ENCODE results near the gene STPG1. TPM values are rescaled to one million over a fixed set of nuclear protein-coding genes. Genes with fewer than 3 reads are reported as not detected.

STPG1 gene
- total RNA-seq, 6 donors from 2014 or later, result 5.5 to 20.1 (median 8.2) TPM

- WGBS, 2 donors, result 72 to 87% methylated on average over 2 to 4 of the region's 4 CpGs
- peaks cover 0 to 12% (median 7%) of the 10 kb centered on the region in 4 donors for H3K36me3 ChIP-seq
- no peak overlapping the region for H3K4me3 ChIP-seq
- H3K9me3 ChIP-seq, result no peaks in the 10 kb centered on the region
- DNase-seq, result no peak
- H3K27me3 ChIP-seq, result no peaks in the 10 kb centered on the region
- no peak overlapping the region for H3K27ac ChIP-seq
- peaks cover 0 to 10% (median 0%) of the 10 kb centered on the region in 4 donors for H3K4me1 ChIP-seq
- ATAC-seq (ENCODE audit: low FRiP score in 2 of 2), result peak in 1 of 2 donors; percentile 89
- TF ChIP-seq CTCF (IDR thresholded peaks at IDR 0.05), result no peak
- TF ChIP-seq POLR2A (IDR thresholded peaks at IDR 0.05), result no peak
- no peak for TF ChIP-seq EP300 (IDR thresholded peaks at IDR 0.05)
- TF ChIP-seq POLR2AphosphoS5 (IDR thresholded peaks at IDR 0.05), result no peak
Measured at GRCh38 chr1:24362982-24363614, 50.5 kb downstream of the STPG1 start.

DNA sequence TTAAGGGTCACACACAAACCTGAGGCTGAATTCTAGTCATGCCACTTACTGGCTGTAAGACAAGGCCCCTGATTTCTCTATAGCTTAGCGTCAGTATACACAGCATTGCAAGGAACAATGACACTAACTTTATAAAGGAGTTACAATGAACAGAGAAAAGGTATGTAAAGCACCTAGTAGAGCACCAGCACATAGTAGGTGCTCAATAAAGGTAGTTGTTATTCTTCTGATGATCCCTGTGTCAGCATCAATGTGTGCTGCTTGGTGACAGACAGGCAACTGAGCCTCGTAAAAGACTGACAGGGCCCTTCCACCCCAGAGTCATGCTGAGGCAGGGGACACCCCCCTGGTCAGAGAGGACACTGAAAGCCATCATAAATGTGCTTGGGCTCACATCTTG, 51.2 kb downstream of the STPG1 start:
- Histone ChIP-seq H3K36me3 (peaks cover 0 to 19% (median 10%) of the 10 kb centered on the region in 4 donors), H3K4me3 (no peak overlapping the region), H3K27ac (no peak overlapping the region), H3K4me1 (peaks cover 0 to 10% (median 0%) of the 10 kb centered on the region in 4 donors), H3K9me3 (no peaks in the 10 kb centered on the region), H3K27me3 (no peaks in the 10 kb centered on the region)
- WGBS, 2 donors, result 86 to 100% methylated on average over 2 of the region's 2 CpGs
- ATAC-seq (ENCODE audit: low FRiP score in 2 of 2) (no peak), DNase-seq (no peak)
- TF ChIP-seq EP300 (IDR thresholded peaks at IDR 0.05) (no peak), POLR2AphosphoS5 (IDR thresholded peaks at IDR 0.05) (no peak), CTCF (IDR thresholded peaks at IDR 0.05) (no peak), POLR2A (IDR thresholded peaks at IDR 0.05) (no peak)

- 97 to 100% methylated on average over 3 of the region's 3 CpGs for WGBS, 2 donors
- Histone ChIP-seq H3K27ac (no peak overlapping the region), H3K4me1 (peaks cover 0 to 10% (median 0%) of the 10 kb centered on the region in 4 donors), H3K36me3 (peaks cover 0 to 20% (median 11%) of the 10 kb centered on the region in 4 donors), H3K27me3 (no peaks in the 10 kb centered on the region), H3K9me3 (no peaks in the 10 kb centered on the region), H3K4me3 (no peak overlapping the region)
- no peak for DNase-seq
- TF ChIP-seq EP300 (IDR thresholded peaks at IDR 0.05), result no peak
- no peak for ATAC-seq (ENCODE audit: low FRiP score in 2 of 2)
Measured at GRCh38 chr1:24361811-24362210, 51.8 kb downstream of the STPG1 start.

GRCh38 chr1:24360681-24361080, 52.9 kb downstream of the STPG1 start:
- no peaks in the 10 kb centered on the region for H3K9me3 ChIP-seq
- 94 to 97% methylated on average over 10 of the region's 10 CpGs for WGBS, 2 donors
- no peak overlapping the region for H3K27ac ChIP-seq
- TF ChIP-seq POLR2A (IDR thresholded peaks at IDR 0.05), result no peak
- TF ChIP-seq POLR2AphosphoS5 (IDR thresholded peaks at IDR 0.05), result no peak
- TF ChIP-seq EP300 (IDR thresholded peaks at IDR 0.05), result no peak
- TF ChIP-seq CTCF (IDR thresholded peaks at IDR 0.05), result no peak
- DNase-seq (peak in 1 of 2 donors; percentile 69), ATAC-seq (ENCODE audit: low FRiP score in 2 of 2) (no peak)
- H3K27me3 ChIP-seq, result no peaks in the 10 kb centered on the region
- no peak overlapping the region for H3K4me3 ChIP-seq
- peaks cover 0 to 10% (median 0%) of the 10 kb centered on the region in 4 donors for H3K4me1 ChIP-seq
- H3K36me3 ChIP-seq, result peaks cover 0 to 20% (median 11%) of the 10 kb centered on the region in 4 donors

DNA sequence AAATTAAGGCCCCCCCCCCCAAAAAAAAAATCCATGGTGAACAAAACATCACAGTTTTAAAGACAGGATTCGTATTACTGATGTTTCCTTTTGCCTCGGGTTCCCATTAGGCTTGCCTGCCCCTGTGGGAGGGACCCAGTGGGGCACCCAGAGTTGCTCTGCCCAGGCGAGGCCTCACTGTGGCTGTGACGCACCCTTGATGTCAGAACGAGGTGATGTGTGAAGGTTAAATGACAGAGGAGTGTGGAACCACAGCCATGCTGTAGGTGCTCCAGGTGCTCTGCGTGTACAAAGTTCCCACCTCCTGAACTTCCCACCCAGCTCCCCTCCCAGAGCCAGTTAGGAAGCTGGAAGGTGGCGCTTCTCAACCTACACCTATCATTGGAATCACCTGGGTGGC, 56.5 kb downstream of the STPG1 start:
- TF ChIP-seq EP300 (IDR thresholded peaks at IDR 0.05), result no peak
- Histone ChIP-seq H3K27ac (no peak overlapping the region), H3K4me1 (no peaks in the 10 kb centered on the region), H3K4me3 (no peak overlapping the region), H3K9me3 (no peaks in the 10 kb centered on the region), H3K27me3 (no peaks in the 10 kb centered on the region), H3K36me3 (peaks cover 0 to 20% (median 11%) of the 10 kb centered on the region in 4 donors)
- 94 to 98% methylated on average over 3 to 7 of the region's 7 CpGs for WGBS, 2 donors
- DNase-seq (peak in 1 of 2 donors; percentile 51), ATAC-seq (ENCODE audit: low FRiP score in 2 of 2) (no peak)

GRCh38 chr1:24355466-24355865, 58.1 kb downstream of the STPG1 start:
- no peak for DNase-seq
- Histone ChIP-seq H3K36me3 (peaks cover 0 to 20% (median 11%) of the 10 kb centered on the region in 4 donors), H3K27ac (no peak overlapping the region), H3K9me3 (no peaks in the 10 kb centered on the region), H3K4me1 (no peaks in the 10 kb centered on the region), H3K4me3 (no peak overlapping the region), H3K27me3 (no peaks in the 10 kb centered on the region)
- 83 to 87% methylated on average over 3 of the region's 3 CpGs for WGBS, 2 donors
- no peak for TF ChIP-seq POLR2AphosphoS5 (IDR thresholded peaks at IDR 0.05)
- ATAC-seq (ENCODE audit: low FRiP score in 2 of 2), result no peak

Measured in upper lobe of left lung (tissue), 6 donors.